GM19455 (cell line): ENCODE results near the gene CABLES2.
"Not testable (repeated sequence)": the region's sequence is repeated elsewhere in the genome, so short reads cannot be mapped to it uniquely, and the experiment has no call there.

Experiments used
- ATAC-seq: cut with Tn5 transposase; IDR thresholded peaks from one replicate; pipeline ENCODE4 v1.9.1; 2021; ENCODE audit not compliant: unreplicated experiment

CABLES2 gene

DNA sequence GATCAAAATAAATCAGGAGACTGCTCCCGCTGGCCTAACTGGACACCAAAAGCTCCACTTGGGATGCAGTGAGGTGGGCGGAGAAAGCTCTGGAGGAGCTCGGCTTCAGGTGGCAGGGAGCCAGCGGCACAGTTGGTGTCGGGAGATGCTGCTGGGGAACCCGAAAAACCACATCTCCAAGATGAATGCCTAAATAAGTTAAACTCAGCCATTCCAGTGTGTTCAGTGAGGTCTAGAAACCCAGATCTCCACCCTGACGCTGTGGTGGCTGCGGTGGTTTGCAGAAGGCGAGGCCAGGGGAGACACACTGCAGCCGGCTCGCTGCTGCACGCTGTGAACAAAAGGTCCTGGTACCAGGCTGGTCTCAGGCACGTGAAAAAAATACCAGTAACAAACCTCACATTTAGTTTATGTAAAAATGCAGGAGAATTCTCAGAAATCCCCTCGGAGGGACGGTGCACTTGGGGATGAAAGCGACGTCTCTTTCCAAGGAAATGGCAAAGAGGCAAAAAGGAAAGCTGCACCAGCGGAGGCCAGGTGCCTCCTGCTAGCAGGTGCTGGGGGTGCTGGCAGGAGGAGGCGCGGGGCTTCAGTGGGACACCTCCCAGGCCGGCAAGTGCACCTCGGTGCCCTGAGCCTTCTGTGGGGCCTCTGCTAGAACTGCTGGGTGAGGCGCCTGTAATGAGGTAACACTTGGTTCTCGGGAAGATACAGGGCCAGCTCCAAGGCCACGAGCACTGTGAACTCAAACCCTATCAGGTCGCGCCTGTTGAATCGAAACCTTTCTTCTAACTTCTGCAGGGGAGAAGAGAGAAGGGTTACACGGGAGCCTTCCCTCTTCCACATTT lies 16.5 kb downstream of the CABLES2 start:
- no peak for ATAC-seq

- ATAC-seq, result no peak
These were observed 17.4 kb downstream of the CABLES2 start for GRCh38 chr20:62389601-62390087.

GRCh38 chr20:62388839-62389600 lies 18.1 kb downstream of the CABLES2 start:
- ATAC-seq, result no peak

DNA sequence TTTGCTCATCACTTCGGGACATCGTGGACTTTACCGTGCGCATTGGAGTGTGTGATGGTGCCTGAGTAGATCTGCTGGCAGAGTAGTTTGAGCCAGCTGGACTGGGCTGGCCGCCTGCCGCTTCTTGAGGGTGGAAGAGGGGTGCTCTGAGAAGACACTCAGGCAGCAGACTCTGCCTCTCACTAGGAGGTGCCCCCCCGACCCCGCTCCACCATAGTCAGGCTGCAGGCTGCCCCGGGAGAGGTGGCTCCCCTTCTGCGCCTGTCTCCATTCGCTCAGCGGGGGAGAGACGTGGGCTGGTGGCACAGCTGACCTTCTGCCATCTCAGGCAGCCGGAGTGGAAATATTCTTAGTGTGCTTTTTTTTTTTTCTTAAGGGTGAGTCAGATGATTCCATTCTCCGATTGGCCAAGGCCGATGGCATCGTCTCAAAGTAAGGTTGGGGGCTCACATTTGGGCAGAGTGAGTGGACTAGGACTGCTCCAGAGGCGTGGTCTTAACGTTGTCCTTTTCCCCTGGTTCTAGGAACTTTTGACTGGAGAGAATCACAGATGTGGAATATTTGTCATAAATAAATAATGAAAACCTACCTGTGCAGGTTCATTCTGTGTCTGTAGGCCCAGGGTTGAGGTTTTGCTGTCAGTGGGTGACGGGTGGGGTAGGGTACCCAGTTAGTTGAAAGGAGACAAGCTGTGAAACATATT lies 19.0 kb downstream of the CABLES2 start:
- no peak for ATAC-seq

DNA sequence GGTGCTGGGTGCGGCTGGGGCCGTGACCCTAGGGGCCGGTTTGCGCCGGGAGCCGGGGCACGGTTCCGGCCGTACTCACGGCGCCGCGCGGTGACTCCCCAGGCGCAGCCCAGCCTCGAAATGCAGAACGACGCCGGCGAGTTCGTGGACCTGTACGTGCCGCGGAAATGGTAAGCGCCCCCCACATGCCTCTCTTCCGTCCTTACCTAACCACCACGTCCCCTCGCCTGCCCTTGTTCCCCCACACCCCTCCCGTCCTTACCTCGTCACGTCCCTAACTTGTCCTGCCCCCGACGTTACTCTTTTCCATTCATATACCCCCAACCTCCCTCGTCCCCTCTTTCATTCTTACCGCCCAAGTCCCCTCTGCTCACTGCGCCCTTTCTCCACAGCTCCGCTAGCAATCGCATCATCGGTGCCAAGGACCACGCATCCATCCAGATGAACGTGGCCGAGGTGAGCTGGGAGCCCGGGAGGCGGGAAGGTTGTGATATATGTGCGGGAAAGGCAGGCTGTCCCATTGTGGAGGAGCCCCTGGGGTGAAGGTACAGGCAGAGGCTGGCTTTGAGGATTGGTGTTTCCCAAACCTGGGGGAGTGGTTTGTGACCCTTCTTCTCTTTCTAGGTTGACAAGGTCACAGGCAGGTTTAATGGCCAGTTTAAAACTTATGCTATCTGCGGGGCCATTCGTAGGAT lies 19.7 kb downstream of the CABLES2 start:
- no peak for ATAC-seq

DNA sequence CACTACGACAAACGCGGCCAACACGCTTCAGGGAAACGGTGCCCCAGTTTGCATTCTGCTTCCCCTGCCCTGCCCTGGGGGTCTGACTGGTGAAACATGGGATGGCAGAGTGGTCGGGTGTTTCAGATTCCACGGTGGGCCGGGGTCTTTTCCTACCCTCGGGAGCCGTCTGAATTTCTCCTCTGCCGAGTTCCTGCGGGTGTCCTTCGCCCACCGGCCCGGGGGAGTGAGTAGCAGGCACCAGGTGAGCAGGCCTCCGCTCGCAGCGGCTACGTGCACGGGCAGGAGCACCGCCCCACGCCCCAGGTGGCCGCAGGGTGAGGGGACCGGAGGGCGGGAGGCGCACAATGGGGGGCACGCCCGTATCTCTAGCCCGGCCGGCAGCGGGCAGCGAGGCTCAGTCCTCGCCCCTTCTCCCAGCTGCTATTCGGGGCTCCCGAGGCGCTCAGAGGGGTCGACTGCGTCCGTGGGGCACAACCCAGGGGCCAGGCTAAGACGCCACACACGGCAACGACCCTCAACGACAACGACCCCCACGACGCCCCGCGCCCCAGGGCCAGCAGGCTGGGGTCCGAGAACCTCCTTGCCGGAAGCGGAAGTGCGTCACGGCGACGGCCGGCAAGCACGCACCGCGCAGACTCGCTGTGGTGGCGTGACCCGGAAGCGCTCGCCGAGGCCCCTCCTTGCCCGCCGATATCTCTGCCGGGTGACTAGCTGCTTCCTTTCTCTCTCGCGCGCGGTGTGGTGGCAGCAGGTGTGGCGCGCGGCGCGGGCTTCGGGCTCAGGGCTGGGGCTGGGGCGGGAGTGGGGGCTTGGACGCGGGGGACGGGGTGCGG lies 20.5 kb downstream of the CABLES2 start, which contains the start of gene RPS21:
RPS21 (plus strand) TSS at position 721 of the 836 bp plus-strand sequence. CDS start 236 bp downstream, outside the sequence.
- peak; percentile 81 for ATAC-seq

- no peak for ATAC-seq
These were observed 24.5 kb downstream of the CABLES2 start for GRCh38 chr20:62382306-62383198.

DNA sequence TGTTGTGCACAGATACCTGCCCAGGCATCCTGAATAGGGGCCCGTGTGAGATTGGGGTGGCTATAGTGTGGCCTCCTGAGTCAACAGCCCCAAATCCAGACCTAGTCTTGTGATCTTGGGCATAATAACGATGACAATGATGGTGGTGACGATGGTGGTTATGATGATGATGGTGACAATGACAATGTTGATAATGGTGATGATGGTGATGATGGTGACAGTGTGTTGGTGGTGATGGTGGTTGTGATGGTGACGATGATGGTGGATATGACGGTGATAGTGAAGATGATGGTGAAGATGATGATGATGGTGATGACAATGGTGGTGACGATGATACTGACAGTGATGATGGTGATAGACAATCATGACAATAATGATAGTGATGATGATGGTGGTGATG lies 25.2 kb downstream of the CABLES2 start:
- ATAC-seq, result no peak

DNA sequence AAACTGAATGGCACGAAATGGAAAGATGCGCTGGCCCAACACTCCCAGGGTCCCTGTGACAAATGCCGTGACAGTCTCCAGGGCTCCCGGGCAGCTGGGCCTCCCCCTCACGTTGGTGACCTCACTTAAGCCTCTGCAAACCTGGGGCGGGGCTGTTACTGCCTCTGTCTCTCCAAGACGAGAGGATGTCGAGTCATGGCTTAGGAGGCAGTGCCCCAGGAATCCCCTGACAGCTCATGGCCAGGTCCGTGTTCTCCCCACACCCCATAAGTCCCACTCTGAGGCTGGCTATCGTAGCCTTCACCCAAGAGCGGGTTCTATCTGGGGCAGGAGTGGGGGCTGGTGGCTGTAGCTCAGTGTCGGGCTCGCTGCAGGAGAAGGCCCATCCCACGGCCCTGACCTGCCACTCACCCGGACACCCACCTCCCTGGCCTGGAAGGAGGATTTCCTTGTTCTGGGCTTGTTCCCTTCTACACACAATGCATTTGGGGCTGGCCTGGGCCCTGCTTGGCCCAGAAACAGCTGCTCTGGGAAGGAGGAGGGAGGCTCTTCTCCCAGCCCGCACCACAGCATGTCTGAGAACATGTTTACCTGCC lies 25.8 kb downstream of the CABLES2 start:
- ATAC-seq, result no peak

DNA sequence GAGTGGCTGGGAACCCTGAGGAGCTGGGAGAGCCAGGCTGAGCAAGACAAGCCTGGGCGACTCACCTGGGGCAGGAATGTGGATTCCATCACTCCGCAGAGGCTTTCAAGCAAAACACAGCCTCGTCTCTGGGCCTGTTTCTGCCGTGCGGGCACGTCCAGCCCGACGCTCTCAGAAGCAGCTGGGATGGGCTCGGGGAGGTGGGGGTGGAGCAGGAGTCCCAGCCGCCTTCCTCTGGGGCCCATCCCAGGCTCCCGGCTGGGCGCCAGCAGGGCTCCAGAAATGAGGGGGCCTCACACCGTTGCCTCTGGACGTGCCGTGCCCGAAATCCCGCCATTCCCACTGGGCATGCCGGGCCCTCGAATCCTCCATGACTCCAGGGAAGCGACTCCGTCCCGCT lies 28.9 kb downstream of the CABLES2 start:
- ATAC-seq, result no peak

DNA sequence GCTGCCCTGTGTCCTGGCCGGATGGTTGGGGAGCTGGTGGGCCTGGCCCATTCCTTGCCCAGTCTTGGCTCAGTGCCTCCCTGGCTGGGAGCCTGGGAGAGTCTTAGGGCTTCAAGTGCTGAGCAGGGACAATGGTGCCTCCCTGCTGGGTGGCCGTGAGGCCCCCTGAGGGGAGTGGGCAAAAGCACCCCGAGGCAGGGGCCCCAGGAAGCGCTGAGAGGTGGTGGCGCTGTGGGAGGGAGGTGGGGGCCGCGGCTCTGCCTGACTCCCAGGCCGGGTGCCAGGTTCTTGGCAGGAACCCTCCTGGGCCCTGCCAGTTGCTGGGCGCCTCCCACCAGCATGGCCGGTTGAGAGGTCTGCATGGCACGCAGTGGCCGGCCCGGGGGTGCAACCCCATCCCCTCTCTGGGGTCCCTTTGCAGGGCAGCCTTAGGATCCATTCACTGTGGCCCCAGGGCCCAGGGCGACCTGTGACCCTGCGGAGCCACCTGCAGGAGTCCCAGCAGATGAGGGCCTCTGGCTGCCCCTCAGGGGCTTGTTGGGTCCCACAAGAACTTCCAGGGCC lies 29.4 kb downstream of the CABLES2 start:
- ATAC-seq, result no peak

- ATAC-seq, result no peak
These were observed 30.0 kb downstream of the CABLES2 start for GRCh38 chr20:62377064-62377461.

DNA sequence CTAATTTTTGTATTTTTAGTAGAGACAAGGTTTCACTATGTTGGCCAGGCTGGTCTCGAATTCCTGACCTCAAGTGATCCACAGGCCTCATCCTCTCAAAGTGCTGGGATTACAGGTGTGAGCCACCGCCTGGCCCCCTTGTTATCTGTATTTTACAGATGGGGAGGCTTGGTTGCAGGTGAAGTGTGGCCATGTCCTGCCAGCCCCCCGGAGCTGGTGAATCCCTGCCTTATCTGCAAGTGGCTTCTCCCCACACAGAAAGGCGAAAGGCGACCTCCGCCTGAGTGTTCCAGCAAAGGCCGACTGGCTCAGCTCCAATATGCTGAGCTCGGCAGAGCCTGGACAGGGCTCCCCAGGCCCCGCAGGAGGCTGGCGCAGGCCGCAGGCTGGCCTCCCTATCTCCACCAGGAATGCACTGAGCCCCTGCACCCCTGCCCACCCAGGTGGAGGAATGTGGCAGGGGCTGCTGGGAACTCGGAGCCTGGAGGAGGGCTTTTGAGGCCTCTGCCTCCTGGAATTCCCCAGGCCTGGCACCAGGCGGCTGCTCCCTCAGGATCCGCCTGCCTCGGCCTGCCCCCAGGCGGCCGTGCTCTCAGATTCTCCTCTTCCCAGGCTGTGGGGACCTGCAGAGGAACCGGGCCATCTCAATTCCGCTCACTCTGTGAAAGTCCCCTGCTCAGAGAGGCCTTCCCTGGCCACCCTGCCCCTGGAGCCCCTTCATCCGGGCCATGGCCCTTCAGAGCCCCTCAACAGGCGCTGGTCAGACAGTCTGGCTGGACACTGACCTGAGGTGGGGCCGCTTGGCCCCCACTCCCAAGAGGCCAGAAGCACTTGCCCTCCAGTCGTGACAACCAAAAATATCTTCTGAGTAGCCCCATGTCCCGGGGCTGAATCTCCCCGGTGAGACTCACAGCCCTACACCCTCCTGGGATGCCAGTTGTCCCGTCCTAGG lies 30.7 kb downstream of the CABLES2 start:
- ATAC-seq, result no peak

DNA sequence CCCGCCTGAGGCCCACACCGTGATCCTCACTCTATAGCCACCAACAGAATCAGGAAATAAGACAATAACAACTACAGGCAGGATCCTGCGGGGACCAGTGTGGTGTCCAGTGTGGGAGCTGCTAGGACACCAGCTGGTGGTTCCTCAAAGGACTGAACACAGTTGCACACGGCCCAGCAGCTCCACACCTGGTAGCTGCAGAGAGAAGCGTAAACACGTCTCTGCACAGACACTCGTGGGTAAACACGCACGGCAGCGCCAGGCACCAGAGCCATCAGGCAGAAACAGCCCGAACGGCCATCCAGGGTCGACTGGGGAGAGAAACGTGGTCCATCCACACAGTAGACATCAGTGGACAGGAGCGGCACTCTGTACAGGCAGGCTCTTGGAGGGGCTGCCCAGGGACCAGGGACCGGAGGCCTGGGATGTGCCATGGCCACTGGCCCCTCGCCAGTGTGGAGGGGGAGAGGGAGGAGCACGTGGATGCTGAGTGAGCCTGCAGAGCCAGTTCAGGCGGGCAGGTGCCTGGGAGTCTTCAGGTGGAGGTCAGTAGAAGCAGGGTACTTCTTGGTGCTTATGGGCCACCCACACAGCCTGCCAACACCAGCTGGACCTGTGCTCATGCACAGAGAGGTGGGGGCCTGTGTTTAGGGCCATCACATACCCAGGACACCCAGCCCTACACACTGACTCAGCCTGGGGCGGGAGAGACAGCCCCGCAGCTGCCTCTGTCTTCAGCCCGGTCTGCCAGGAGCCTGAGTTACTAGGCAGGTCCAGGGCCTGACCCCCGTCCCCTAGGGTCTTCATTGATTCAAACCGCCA lies 32.5 kb downstream of the CABLES2 start:
- no peak for ATAC-seq

- not testable (repeated sequence) for ATAC-seq
These were observed 33.4 kb downstream of the CABLES2 start for GRCh38 chr20:62373631-62374179.
